HG03439 (cell line): Measurements from ENCODE around the gene EIF5A.

Source experiments
- ATAC-seq: cut with Tn5 transposase; IDR thresholded peaks from one replicate; pipeline ENCODE4 v1.9.1; 2021; ENCODE audit warnings: mild to moderate bottlenecking, moderate library complexity; ENCODE audit not compliant: unreplicated experiment

The EIF5A gene

DNA sequence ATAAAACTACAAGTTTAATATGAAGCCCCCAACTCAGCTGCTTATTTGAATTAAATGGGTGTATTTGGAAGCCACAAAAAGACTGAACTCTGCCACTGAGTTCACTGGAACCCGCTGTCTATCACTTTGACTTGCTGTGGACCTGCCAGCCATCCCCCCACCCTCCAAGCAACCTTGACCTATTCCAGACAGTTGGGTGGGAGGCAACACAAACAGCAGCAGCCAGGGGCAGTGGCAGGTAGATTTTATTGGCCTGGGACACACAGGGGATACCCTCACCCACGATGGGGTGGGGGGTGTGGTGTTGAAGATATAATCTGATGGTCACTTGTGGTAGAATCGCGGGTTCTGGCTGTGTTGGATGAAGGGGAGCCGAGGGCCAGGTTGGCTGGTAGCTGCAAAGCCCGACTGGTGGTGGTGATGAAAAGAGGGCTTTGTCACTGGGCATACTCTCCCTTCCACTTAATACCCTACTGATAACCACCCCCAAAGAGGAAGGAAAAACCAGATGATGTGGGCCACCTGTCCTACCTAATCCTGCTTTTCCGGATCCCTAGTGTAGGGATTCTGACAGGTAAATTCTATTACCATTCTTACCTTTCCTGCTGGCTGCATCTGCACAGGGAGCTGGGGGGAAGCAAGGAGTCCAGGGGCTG, 5.1 kb downstream of the EIF5A start:
- no peak for ATAC-seq

DNA sequence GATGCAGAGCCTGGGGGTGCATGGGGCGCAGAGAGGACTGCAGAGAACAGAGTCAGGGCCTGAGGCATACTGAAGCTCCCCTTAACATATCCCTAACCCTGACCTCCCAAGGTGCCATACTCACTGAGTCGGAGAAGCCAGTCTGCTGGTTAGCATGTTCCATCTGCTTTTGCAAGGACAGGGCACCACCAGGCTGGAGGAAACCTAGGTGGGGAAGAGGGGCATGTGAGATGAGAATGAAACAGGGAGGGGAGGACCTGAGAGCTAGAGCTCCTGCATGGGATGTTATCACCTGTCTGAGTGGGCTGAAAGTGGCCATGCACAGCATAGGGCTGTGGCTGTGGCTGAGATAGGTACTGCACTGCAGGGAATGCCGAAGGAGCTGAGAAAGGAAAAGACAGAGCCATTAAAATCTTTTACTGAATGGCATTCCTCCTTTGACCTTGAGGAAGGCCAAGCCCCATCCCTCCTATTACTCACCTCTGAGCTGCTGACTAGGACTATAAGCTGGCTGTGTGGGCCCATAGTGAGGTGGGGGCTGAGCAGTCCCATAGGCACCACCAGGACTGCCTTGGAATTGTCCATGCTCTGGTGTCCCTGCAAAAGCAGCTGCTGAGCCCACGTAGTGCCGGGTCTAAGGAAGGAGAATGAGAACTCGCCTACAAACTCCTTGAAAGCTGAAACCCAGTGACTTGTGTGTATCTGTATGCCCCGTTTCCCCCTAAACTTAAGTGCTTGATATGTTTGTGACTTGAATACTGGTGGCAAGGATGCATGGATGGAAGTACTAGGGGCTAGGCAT, 5.9 kb downstream of the EIF5A start:
- no peak for ATAC-seq

GRCh38 chr17:7313890-7314718, 6.7 kb downstream of the EIF5A start:
- ATAC-seq: no peak

DNA sequence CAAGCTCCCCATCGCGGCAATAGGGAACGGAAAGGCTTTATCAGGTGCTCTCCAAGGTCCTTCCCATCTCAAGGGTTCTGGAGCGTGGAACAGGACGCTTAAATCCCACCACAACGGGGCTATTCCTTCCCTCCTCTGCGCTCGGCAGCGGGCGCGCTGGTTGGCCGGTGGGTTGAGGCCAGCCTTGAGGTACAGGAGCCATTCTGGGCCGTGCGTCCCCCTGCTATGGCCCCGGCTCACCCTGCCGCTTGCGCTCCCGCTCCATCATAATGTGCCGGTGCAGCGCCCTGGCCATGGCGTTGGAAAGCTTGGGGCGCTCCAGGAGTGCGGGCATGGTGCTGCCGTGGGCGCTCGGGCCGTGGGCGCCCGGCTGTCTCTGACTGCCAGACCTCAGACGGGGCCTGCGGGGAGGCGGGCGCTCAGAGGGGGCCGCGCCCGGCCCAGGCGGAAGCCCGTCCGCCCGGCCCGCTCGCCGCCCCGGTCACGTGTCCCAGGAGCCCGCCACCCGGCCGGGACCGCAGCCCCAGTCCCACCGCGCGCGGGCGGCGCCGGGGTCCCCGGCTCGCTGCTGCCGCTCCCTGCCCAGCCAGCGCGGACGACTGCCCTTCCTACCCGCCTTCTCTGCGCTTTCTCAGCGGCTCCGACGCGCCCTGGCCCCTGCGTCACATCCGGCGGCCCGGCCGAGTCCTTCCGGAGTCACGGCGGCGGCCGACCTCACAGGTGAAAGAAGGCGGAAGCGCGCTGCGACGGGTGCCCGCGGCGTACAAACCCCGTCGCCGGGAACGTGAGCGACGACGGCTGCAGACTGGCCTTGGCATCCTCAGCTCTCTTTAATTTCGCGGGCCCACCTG, 7.5 kb downstream of the EIF5A start, which contains the start of gene GPS2:
Gene GPS2 (minus strand): TSS at position 642 of the 851 bp plus-strand sequence. CDS start 308 bp downstream, at position 334.
- ATAC-seq: peak; percentile 58

GRCh38 chr17:7315570-7316235, 8.3 kb downstream of the EIF5A start:
- ATAC-seq: no peak

- ATAC-seq: no peak
Observed at GRCh38 chr17:7317161-7317803, 9.9 kb downstream of the EIF5A start.

DNA sequence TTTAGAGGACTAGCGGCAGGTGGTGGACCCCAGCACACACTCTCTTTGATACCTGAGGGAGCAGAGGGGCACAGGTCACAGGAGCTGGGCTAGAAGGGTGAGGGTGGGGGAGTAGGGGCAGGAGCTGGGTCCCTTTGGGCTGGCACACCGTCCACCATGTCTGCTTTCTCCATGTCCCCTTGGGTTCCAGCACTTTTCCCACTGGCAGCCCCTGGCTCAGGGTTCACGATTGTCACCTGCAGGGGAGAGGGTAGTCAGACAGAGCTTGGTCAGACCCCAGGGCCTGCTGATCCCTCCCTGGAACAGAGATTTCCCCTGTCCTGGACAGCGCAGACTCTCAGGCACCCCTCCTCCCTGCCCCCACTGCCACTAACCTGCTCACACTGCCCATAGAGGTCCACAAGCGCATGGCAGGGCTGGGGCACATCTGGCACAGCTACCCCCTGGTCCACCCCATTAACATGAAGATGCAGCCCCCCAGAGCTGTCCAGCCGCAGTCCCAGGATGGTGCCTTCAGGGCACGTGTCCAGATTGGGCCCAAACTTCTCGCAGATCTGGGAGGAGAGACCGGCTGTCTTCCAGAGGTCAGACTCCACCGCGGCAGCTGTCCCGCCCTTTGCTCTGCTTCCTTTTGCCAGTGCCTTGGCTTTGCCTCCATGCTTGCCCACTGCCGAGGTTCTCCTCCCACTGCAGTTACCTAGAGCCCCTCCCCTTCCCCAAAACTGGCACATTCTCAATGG, 10.9 kb downstream of the EIF5A start:
- no peak for ATAC-seq

DNA sequence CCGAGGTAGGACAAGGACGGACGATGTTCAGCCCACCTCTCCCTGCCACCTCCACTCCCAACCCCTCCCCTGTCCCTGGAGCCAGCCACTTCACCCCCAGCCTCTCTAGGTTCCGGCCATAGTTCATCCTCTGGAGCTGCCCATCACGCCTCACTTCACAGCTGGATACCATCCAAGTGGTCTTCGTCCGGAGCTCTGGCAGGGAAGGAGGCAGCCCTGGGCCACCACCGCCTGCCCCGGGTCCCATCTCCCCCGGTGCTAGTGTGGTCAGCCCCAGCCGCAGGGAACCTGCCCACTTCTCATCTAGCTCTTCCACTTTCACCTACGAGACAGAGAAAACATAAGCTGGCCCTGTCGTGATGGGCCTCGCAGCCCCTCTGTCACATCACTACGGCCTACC, 14.0 kb downstream of the EIF5A start:
- ATAC-seq: no peak

DNA sequence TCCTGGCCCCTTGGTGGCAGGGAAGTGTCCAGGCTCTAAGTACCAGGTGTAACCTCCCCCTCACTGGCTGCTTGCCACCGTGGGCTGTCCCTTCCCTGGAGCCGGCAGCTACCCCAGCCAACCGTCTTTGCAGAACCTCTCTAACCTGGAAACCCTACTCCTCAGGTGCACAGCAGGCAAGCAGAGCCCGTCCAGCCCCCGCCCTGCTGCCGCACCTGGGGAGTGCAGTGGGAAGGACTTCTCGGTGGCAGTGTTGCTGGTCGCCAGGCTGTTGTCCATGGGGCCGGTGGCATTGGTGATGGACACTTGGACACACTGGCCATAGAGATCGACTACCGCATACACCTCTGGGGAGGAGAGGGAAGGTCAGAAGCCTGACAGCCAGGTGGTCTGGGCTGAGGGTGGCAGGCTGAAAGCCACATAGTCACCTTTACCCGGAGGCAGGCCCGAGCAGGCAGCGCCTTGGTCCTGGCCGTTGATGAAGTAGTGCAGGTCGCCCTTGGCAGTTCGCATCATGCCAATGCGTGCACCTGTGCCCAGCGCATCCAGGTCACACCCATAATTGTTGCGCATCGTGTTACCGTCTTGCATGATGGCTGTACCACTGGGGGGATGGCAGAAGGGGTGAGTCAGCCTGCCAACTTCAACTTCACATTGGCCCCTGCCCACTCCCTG, 15.2 kb downstream of the EIF5A start:
- ATAC-seq: no peak

- no peak for ATAC-seq
Observed at GRCh38 chr17:7323731-7324437, 16.5 kb downstream of the EIF5A start.

DNA sequence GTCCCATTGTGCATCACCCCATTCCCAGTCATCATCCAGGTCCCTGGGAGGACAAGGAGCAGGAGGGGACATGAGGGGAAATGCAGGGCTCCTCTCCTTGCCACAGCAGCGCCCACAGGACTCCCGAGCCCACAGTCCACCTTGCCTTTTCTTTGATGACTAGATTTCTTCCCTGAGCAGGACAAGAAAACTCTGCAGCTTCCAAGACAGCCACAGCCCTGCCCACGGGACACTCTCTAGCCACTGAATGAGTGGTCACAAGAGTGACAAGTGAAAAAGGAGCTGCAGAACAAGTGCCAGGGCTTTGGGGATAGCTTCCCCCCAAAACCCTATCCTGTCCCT, 17.0 kb downstream of the EIF5A start:
- ATAC-seq: no peak

GRCh38 chr17:7325031-7325528, 17.7 kb downstream of the EIF5A start:
- ATAC-seq: no peak

DNA sequence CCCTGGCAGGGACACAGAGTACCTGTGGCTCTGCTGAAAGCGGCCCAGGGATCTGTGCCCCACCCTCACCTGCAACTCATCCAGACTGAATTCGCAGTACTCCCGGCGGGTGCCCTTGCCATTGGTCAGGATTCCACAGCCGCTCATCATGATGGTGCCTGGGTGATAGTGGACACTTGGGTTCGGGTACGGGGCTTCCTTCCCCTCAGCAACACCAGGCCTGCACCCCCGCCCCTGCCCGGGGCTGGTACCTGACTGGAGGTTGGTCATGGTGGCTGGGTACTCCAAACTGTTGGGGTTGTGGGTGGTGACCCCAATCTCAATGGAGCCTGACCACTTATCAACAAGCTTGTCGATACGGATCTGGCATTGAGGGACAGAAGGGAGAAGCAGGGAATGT, 18.8 kb downstream of the EIF5A start:
- no peak for ATAC-seq

GRCh38 chr17:7327056-7327455, 19.6 kb downstream of the EIF5A start:
- no peak for ATAC-seq

- ATAC-seq: no peak
Observed at GRCh38 chr17:7327501-7327900, 20.1 kb downstream of the EIF5A start.

- ATAC-seq: no peak
Observed at GRCh38 chr17:7328009-7328408, 20.6 kb downstream of the EIF5A start.

- ATAC-seq: peak; percentile 3
Observed at GRCh38 chr17:7328840-7329373, 21.5 kb downstream of the EIF5A start, which contains the start of gene NEURL4. Gene NEURL4, minus strand, starts transcription at chr17:7329335. Its CDS starts 23 bp downstream, at chr17:7329312.
